H1 (cell line): ENCODE measurements around the gene CXCR5. TPM values are rescaled to one million over a fixed set of nuclear protein-coding genes. Genes with fewer than 3 reads are reported as not detected.

Experiments used
- CTCF ChIA-PET: fragments of 300-600 bp; sonication (Branson Sonifier 250); formaldehyde crosslinking; loops from one replicate; lab custom pipeline; 2021; ENCODE audit not compliant: partially characterized antibody; lab: Charles Lee
- POLR2A ChIA-PET: fragments of 300-600 bp; sonication (Branson Sonifier 250); formaldehyde crosslinking; loops from one replicate; lab custom pipeline; 2021; ENCODE audit warnings: inconsistent platforms; ENCODE audit not compliant: partially characterized antibody; lab: Charles Lee
- DNase-seq, 2 experiments: peaks; one replicate each; pipeline versions ENCODE4 v3.0.0 to v3.0.0-alpha.2; 2010 to 2022; ENCODE audit warnings: low spot score in 2 of 2, low read depth in 1 of 2, mixed read lengths in 1 of 2
- FAIRE-seq: peaks from 2 replicates; lab custom pipeline; 2011; peaks lifted over from hg19 to GRCh38; lab: Jason Lieb, UNC
- H2AFZ ChIP-seq: 2 replicates; pipeline ENCODE4 v1.8.1; 2012; ENCODE audit warnings: low read length, inconsistent platforms
- H2AK5ac ChIP-seq: 2 replicates; pipeline ENCODE4 v1.6.1; 2013; ENCODE audit warnings: low read depth, low read length
- H2BK120ac ChIP-seq: replicated peaks from 2 replicates; pipeline ENCODE3; 2013; ENCODE audit warnings: low read depth, low read length, inconsistent platforms
- H2BK12ac ChIP-seq: 2 replicates; pipeline ENCODE4 v1.6.1; 2013; ENCODE audit warnings: low read depth, low read length
- H2BK15ac ChIP-seq: 2 replicates; pipeline ENCODE4 v1.6.1; 2013; ENCODE audit warnings: low read length
- H2BK20ac ChIP-seq: 2 replicates; pipeline ENCODE4 v1.6.1; 2013; ENCODE audit warnings: low read length
- H2BK5ac ChIP-seq: 2 replicates; pipeline ENCODE4 v1.6.1; 2013; ENCODE audit warnings: low read depth, low read length
- H3K14ac ChIP-seq: 2 replicates; pipeline ENCODE4 v1.6.1; 2013; ENCODE audit warnings: inconsistent platforms; ENCODE audit not compliant: insufficient read length
- H3K18ac ChIP-seq: 2 replicates; pipeline ENCODE4 v1.6.1; 2013; ENCODE audit warnings: low read length; ENCODE audit errors: extremely low read depth
- H3K23ac ChIP-seq: 2 replicates; pipeline ENCODE4 v1.6.1; 2013; ENCODE audit warnings: inconsistent platforms; ENCODE audit not compliant: insufficient read length
- H3K23me2 ChIP-seq: 2 replicates; pipeline ENCODE4 v1.6.1; 2013; ENCODE audit warnings: low read depth, low read length
- H3K27ac ChIP-seq: 2 replicates; pipeline ENCODE4 v1.6.1; 2011; ENCODE audit warnings: low read depth, low read length, inconsistent platforms
- H3K27me3 ChIP-seq, 4 experiments: replicated peaks in 1 of 4; 1 replicate in 1 of 4; 2 replicates in 3 of 4; pipeline versions ENCODE4 v1.6.1 to v1.8.1; 2011 to 2013; ENCODE audit warnings: low read length in 3 of 4, mild to moderate bottlenecking in 3 of 4, inconsistent platforms in 2 of 4, mixed read lengths in 2 of 4, moderate library complexity in 1 of 4; ENCODE audit not compliant: control insufficient read depth in 3 of 4, insufficient read depth in 3 of 4; ENCODE audit errors: extremely low read depth in 1 of 4
- H3K36me3 ChIP-seq, 4 experiments: 2 replicates each; pipeline versions ENCODE4 v1.6.1 to v1.8.1; 2011 to 2013; ENCODE audit warnings: mild to moderate bottlenecking in 4 of 4, low read length in 3 of 4, moderate library complexity in 2 of 4, control low read depth in 1 of 4, inconsistent platforms in 1 of 4; ENCODE audit not compliant: insufficient read depth in 4 of 4, control insufficient read depth in 2 of 4
- H3K4ac ChIP-seq: replicated peaks from 2 replicates; pipeline ENCODE3; 2013; ENCODE audit warnings: low read length, low read depth, mixed read lengths, inconsistent platforms; ENCODE audit not compliant: insufficient read length
- H3K4me1 ChIP-seq, 4 experiments: replicated peaks in 1 of 4; 1 replicate in 1 of 4; 2 replicates in 3 of 4; pipeline versions ENCODE4 v1.6.1 to v1.8.1; 2011 to 2013; ENCODE audit warnings: low read length in 3 of 4, inconsistent platforms in 2 of 4, mixed read lengths in 1 of 4; ENCODE audit not compliant: insufficient read depth in 4 of 4, control insufficient read depth in 3 of 4
- H3K4me2 ChIP-seq, 2 experiments: 2 replicates each; pipeline versions ENCODE4 v1.6.1 to v1.8.1; 2011 to 2013; ENCODE audit warnings: low read depth in 2 of 2, low read length in 2 of 2, control low read depth in 1 of 2, inconsistent platforms in 1 of 2, mild to moderate bottlenecking in 1 of 2; ENCODE audit not compliant: insufficient read depth in 1 of 2
- H3K4me3 ChIP-seq, 4 experiments: fragments of 200-600, 300-600 bp in 1 of 4; sonication (generic), shearing (Covaris generic), sonication (Bioruptor Twin) in 1 of 4; 2 replicates each; pipeline versions ENCODE4 v1.5.1 to v1.8.1; 2011 to 2016; ENCODE audit warnings: low read length in 4 of 4, low read depth in 3 of 4, control low read depth in 2 of 4, inconsistent platforms in 2 of 4, mild to moderate bottlenecking in 2 of 4, mixed read lengths in 1 of 4, moderate library complexity in 1 of 4; ENCODE audit not compliant: insufficient read depth in 2 of 4; ENCODE audit errors: extremely low read depth in 1 of 4
- H3K56ac ChIP-seq: replicated peaks from 2 replicates; pipeline ENCODE3; 2013; ENCODE audit warnings: low read depth, mild to moderate bottlenecking, mixed read lengths, low read length, inconsistent platforms; ENCODE audit not compliant: insufficient read length
- H3K79me1 ChIP-seq: 2 replicates; pipeline ENCODE4 v1.6.1; 2013; ENCODE audit warnings: low read depth, low read length, control low read depth
- H3K79me2 ChIP-seq, 2 experiments: 2 replicates each; pipeline versions ENCODE4 v1.6.1 to v1.8.1; 2012 to 2013; ENCODE audit warnings: low read length in 2 of 2, mild to moderate bottlenecking in 2 of 2, inconsistent platforms in 1 of 2; ENCODE audit not compliant: insufficient read depth in 2 of 2, control insufficient read depth in 1 of 2
- H3K9ac ChIP-seq, 4 experiments: replicated peaks in 1 of 4; 1 replicate in 1 of 4; 2 replicates in 3 of 4; pipeline versions ENCODE4 v1.6.1 to v1.8.1; 2011 to 2013; ENCODE audit warnings: low read depth in 3 of 4, low read length in 3 of 4, control low read depth in 2 of 4, mild to moderate bottlenecking in 2 of 4, moderate library complexity in 2 of 4, inconsistent platforms in 1 of 4; ENCODE audit errors: extremely low read depth in 1 of 4
- H3K9me3 ChIP-seq, 2 experiments: 2 replicates each; pipeline versions ENCODE4 v1.6.1 to v1.8.1; 2012 to 2013; ENCODE audit warnings: mild to moderate bottlenecking in 2 of 2, moderate library complexity in 2 of 2, control low read depth in 1 of 2, inconsistent platforms in 1 of 2, low read depth in 1 of 2, low read length in 1 of 2, mixed read lengths in 1 of 2; ENCODE audit not compliant: insufficient read depth in 2 of 2
- H4K20me1 ChIP-seq, 2 experiments: replicated peaks in 1 of 2; 2 replicates each; pipeline versions ENCODE3 to v1.8.1; 2011 to 2013; ENCODE audit warnings: inconsistent platforms in 2 of 2, low read length in 2 of 2, mild to moderate bottlenecking in 1 of 2; ENCODE audit not compliant: insufficient read depth in 2 of 2, control insufficient read depth in 1 of 2
- H4K5ac ChIP-seq: 2 replicates; pipeline ENCODE4 v1.6.1; 2013; ENCODE audit warnings: low read length, low read depth, mixed read lengths, inconsistent platforms; ENCODE audit not compliant: insufficient read length
- H4K8ac ChIP-seq: 2 replicates; pipeline ENCODE4 v1.8.0; 2013; ENCODE audit warnings: mild to moderate bottlenecking, moderate library complexity, low read length, inconsistent platforms; ENCODE audit not compliant: insufficient read depth; ENCODE audit errors: extremely low read depth
- H4K91ac ChIP-seq: replicated peaks from 2 replicates; pipeline ENCODE3; 2013; ENCODE audit warnings: low read length, mixed read lengths, inconsistent platforms; ENCODE audit not compliant: insufficient read length
- CBX5 ChIP-seq: fragments of 300-800, 300-1000 bp; sonication (generic); IDR thresholded peaks from 2 replicates; pipeline ENCODE4 v1.7.1; 2016; ENCODE audit warnings: antibody characterized with exemption, low read length, low read depth
- EP300 ChIP-seq, 2 experiments: IDR thresholded peaks; 1 replicate in 1 of 2; 2 replicates in 1 of 2; pipeline ENCODE4 v1.6.1; 2011 to 2012; ENCODE audit warnings: low read depth in 2 of 2, low read length in 2 of 2, mild to moderate bottlenecking in 2 of 2, borderline replicate concordance in 1 of 2, inconsistent platforms in 1 of 2, moderate library complexity in 1 of 2
- JUND ChIP-seq: IDR thresholded peaks from 2 replicates; pipeline ENCODE4 v1.6.1; 2011; ENCODE audit warnings: mild to moderate bottlenecking, improper control_type of control experiment, low read length
- SIN3A ChIP-seq, 2 experiments: IDR thresholded peaks in 1 of 2; conservative IDR thresholded peaks in 1 of 2; 2 replicates each; pipeline ENCODE4 v1.6.1; 2011 to 2012; ENCODE audit warnings: low read length in 2 of 2, improper control_type of control experiment in 1 of 2, low read depth in 1 of 2, mild to moderate bottlenecking in 1 of 2
- SIRT6 ChIP-seq: IDR thresholded peaks from one replicate; pipeline ENCODE4 v1.7.1; 2012; ENCODE audit warnings: low read length, inconsistent platforms
- TCF12 ChIP-seq: IDR thresholded peaks from 2 replicates; pipeline ENCODE4 v1.6.1; 2011; ENCODE audit warnings: low read depth, mild to moderate bottlenecking, low read length
- ZNF274 ChIP-seq: IDR thresholded peaks from 2 replicates; pipeline ENCODE4 v1.7.0; 2012; ENCODE audit warnings: low read length, borderline replicate concordance; ENCODE audit errors: extremely low read depth
- WGBS, 2 experiments: shearing (Covaris generic) in 1 of 2; methylation state at CpG; one replicate each; pipeline versions ENCODE4 v1.1.6 to v1.1.7; 2013 to 2015; ENCODE audit warnings: low lambda C conversion rate in 2 of 2, mixed read lengths in 2 of 2, inconsistent platforms in 1 of 2, low coverage in 1 of 2, missing lambda C conversion rate in 1 of 2; ENCODE audit not compliant: insufficient replicate concordance in 2 of 2, insufficient coverage in 1 of 2, insufficient read length in 1 of 2; ENCODE audit errors: extremely low coverage in 1 of 2, missing lambda C conversion rate in 1 of 2; 5-methylcytosine and 5-hydroxymethylcytosine counted together
- polyA plus RNA-seq, 7 experiments: library from polyadenylated mRNA; depleted of rRNA in 3 of 7; stranded (reverse) in 5 of 7; unstranded in 2 of 7; fragments of >200 nt in 5 of 7; fragments of 200-250 nt in 2 of 7; gene quantifications; 1 replicate in 5 of 7; 2 replicates in 1 of 7; 4 replicates in 1 of 7; pipeline versions ENCODE4 v1.2.1 to v1.2.3, GENCODE V29; 2011 to 2013; ENCODE audit warnings: missing spikeins in 2 of 7, mixed read lengths in 2 of 7
- total RNA-seq: library from RNA; stranded (reverse); fragmentation: NEBNext Ultra II Directional; extraction: Animal tissue kit (Norgen Biotek cat#: 25700); gene quantifications from 2 replicates; pipeline ENCODE4 v1.2.1, GENCODE V29; 2021

Gene CXCR5
- total and polyA plus RNA-seq, 2 of the 8 experiments (the other 6 are each of a cell fraction or from before 2014, with no cell fraction given), result not detected

DNA sequence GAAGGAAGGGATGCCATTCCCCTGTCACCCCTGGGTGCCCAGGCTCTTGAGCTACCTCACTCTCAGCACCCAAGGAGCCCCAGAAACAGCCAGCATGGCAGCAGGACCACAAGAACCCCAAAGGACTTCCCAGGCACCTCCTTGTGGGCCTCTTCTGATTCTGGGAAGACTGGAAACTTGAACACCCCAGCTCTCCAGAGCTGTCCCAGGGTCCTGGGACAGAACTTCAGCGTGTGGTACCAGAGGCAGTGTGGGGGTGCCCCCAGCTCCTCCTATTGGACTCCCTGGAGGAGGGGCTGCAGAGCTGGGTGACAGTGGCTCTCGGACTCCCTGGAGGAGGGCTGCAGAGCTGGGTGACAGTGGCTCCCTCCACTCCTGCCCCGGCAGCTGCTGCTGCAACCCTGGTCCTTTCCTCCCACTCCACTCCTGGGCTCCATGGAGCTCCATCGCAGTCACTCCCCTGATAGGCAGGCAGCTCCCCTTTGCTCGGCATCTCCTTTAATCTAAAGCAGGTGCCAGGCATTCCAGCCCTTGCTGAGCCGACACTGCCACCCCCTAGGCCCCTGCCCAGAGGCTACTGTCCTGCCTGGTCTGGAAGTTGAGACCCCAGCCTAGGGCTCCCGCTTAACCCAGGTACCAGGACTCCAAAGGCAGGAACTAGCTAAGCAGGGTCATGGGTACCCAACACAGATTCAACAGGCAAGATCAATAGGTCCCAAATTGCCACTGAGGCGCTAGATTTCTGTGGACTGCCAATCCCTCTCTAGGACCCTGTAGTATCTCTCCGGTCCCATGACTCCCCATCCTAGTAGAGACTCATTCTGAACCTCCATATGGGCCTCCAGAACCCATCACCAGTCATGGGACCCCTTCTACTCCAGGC, 39.3 kb downstream of the CXCR5 start:
- Histone ChIP-seq H3K23me2 (peaks cover 14% of the 10 kb centered on the region), H2AK5ac (no peak overlapping the region), H3K9ac (no peak overlapping the region), H2BK15ac (peak overlapping the region; percentile 88; the same call in 1 of the 2 replicates), H3K4me2 (peak overlapping the region; percentile 70 to 99), H3K36me3 (no peaks in the 10 kb centered on the region; a peak in 1 of 8 replicates), H3K23ac (no peak overlapping the region)
- POLR2A ChIA-PET, result interaction anchor here (1.7 to 2.1 kb wide), 2 partner anchors 28 to 39 kb away, joined by 5 to 12 read pairs; partner anchors contain the start of gene CXCR5
- peak in 1 of 2 experiments; percentile 45 for DNase-seq
- CTCF ChIA-PET, result interaction anchor here (0.6 to 2.5 kb wide), 7 partner anchors 28 to 1532 kb away, joined by 3 to 8 read pairs (median 3); no protein-coding TSS in a partner anchor
- TF ChIP-seq EP300 (IDR thresholded peaks at IDR 0.05; ENCODE audit: borderline replicate concordance in 1 of 2, low read depth in 2 of 2, low read length in 2 of 2) (no peak), TCF12 (no peak), SIRT6 (no peak), CBX5 (no peak), JUND (no peak), SIN3A (conservative IDR thresholded peaks at IDR 0.05 in 1 of 2, IDR thresholded peaks at IDR 0.05 in 1 of 2; ENCODE audit: low read depth in 1 of 2, low read length in 2 of 2) (no peak), ZNF274 (no peak)
- TF ChIP-seq, all 59 proteins: peak for 0
- no peak overlapping the region for H2AFZ ChIP-seq
- H3K4me1 ChIP-seq, result peaks cover 28 to 72% (median 59%) of the 10 kb centered on the region in 4 experiments
- no peak for FAIRE-seq
- H3K9me3 ChIP-seq, result no peaks in the 10 kb centered on the region
- peaks cover 26 to 69% of the 10 kb centered on the region in 2 experiments for H3K79me2 ChIP-seq
- no peak overlapping the region for H4K8ac ChIP-seq
- H2BK20ac ChIP-seq, result no peak overlapping the region
- H4K20me1 ChIP-seq, result peaks cover 13 to 25% of the 10 kb centered on the region in 2 experiments
- H3K14ac ChIP-seq, result no peak overlapping the region
- peak overlapping the region; percentile 11; the same call in 1 of the 2 replicates for H3K18ac ChIP-seq
- no peak overlapping the region for H3K4ac ChIP-seq
- peak overlapping the region in 2 of 4 experiments; percentile 93 to 96; a peak in 4 of 8 replicates for H3K4me3 ChIP-seq
- peaks cover 22% of the 10 kb centered on the region for H3K79me1 ChIP-seq
- 87% methylated on average over 9 of the region's 9 CpGs; no CpG with 5 or more reads in 1 of the 2 experiments for WGBS, 2 experiments
- no peak overlapping the region for H3K27ac ChIP-seq
- H3K27me3 ChIP-seq, result no peaks in the 10 kb centered on the region; a peak in 1 of 7 replicates
- H2BK12ac ChIP-seq, result peak overlapping the region; percentile 39; the same call in 1 of the 2 replicates
- no peak overlapping the region for H4K5ac ChIP-seq
- H4K91ac ChIP-seq, result no peak overlapping the region
- H2BK5ac ChIP-seq, result peak overlapping the region; percentile 91; the same call in 1 of the 2 replicates
- no peak overlapping the region for H2BK120ac ChIP-seq
- no peak overlapping the region for H3K56ac ChIP-seq
